GM12875 (cell line): Measurements from ENCODE around the gene PFKP.

Experiments
- H3K4me3 ChIP-seq: one replicate; pipeline ENCODE4 v1.5.1; 2011; ENCODE audit warnings: low read depth, low read length, control low read depth
- TF ChIP-seq, protein P1 (sequence below): IDR thresholded peaks from 2 replicates; pipeline ENCODE4 v1.5.1; 2011; ENCODE audit warnings: low read depth, mild to moderate bottlenecking, control low read depth, inconsistent platforms, low read length, moderate library complexity, borderline replicate concordance; ENCODE audit not compliant: insufficient read depth

The PFKP gene

DNA sequence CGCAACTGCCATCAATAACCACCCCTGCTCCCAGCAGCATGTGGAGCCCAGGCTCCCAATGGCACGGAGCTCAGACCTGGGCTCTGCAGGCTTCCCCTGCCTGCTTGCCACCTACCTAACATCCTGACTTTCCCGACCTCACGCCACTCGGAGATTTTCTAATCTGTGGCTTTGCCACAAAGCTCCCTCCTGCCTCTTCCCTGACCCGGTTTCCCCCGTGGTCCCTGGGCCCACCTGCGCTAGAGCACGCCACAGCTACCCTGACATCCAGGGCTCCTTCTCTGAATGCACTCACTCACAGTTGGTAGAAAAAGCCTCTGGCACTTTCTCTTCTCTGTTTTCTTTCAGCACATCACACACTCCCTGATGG, 85.2 kb downstream of the PFKP start:
- TF ChIP-seq, protein P1, sequence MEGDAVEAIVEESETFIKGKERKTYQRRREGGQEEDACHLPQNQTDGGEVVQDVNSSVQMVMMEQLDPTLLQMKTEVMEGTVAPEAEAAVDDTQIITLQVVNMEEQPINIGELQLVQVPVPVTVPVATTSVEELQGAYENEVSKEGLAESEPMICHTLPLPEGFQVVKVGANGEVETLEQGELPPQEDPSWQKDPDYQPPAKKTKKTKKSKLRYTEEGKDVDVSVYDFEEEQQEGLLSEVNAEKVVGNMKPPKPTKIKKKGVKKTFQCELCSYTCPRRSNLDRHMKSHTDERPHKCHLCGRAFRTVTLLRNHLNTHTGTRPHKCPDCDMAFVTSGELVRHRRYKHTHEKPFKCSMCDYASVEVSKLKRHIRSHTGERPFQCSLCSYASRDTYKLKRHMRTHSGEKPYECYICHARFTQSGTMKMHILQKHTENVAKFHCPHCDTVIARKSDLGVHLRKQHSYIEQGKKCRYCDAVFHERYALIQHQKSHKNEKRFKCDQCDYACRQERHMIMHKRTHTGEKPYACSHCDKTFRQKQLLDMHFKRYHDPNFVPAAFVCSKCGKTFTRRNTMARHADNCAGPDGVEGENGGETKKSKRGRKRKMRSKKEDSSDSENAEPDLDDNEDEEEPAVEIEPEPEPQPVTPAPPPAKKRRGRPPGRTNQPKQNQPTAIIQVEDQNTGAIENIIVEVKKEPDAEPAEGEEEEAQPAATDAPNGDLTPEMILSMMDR: no peak

GRCh38 chr10:3154666-3155065, 87.3 kb downstream of the PFKP start:
- no peak overlapping the region for H3K4me3 ChIP-seq
- TF ChIP-seq, protein P1: no peak

More for the DNA sequence above, 85.2 kb downstream of the PFKP start:
- no peak overlapping the region for H3K4me3 ChIP-seq

- no peak overlapping the region for H3K4me3 ChIP-seq
- TF ChIP-seq, protein P1: no peak
These were observed 91.8 kb downstream of the PFKP start for GRCh38 chr10:3159152-3159551.

- TF ChIP-seq, protein P1: no peak
- H3K4me3 ChIP-seq: no peak overlapping the region
These were observed 95.2 kb downstream of the PFKP start for GRCh38 chr10:3162533-3162932.

DNA sequence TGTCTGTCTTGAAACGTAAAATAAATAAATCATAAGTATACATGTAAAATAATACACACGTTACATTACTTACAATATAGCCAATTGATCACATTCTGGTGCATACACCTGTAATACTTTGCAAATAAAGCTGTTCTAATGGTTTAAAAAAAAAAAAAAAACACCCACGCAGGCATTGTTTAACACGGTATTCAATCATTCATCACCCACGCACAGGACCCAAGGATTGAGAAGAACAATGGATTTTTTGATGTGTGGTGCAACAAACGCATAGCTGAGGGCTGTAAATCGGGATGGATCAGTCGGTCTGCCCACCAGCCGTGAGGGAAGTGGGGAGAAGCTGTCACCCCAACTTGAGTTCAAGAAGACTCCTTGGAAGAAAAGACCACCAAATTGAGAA, 96.5 kb downstream of the PFKP start:
- TF ChIP-seq, protein P1: no peak
- H3K4me3 ChIP-seq: no peak overlapping the region

DNA sequence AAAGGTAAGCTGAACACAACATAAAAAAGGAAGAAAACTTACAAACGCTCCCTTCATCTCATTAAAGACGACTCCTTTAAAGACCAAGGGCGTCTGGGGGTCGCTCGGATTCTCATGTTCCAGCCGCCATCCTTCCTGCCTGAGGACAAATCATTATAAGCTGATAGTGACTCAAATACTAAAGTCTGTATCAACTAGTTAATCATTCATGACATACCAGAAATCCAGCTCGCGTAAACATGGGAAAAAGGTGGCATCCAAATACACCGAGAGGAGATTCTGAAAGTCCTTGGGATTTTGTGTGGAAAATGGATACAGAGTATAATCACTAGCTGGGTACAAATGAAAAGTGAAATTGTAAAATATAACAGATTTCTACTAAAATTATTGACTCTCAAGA, 97.8 kb downstream of the PFKP start:
- TF ChIP-seq, protein P1: no peak
- no peak overlapping the region for H3K4me3 ChIP-seq

DNA sequence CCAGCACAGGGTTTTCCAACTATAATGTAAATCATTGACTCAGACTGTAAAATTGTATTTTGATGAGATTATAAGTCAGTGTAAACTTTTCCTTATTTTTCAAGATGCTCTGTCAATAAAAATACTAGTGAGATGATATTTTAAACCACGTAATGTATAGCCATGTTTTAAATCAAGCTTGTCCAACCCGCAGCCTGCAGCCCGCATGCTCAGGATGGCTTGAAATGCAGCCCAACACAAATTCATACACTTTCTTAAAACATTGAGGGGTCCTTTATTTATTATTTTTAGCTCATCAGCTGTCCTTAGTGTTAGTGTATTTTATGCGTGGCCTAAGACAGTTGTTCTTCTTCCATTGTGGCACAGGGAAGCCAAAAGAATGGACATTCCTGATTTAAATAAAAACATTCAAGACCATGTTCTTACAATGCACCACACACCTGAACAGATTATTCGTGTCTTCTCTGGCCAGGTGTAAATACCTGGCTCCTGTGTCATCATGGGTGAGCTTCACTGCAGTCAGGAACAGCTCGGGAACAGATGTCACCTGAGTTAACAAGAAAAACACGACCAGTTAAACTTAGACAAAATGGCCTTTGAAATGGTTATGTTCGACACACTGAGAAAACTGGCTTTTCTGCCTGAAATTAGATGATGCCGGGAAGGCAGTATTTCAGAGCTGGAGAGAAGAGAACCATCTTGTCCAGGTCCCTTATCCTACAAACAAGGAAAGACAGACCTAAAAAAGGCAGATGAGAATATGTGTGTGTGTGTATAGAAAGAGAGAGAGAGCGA, 99.3 kb downstream of the PFKP start:
- TF ChIP-seq, protein P1: no peak

More for the DNA sequence above, 99.3 kb downstream of the PFKP start:
- H3K4me3 ChIP-seq: no peak overlapping the region
